Nephron progenitor cell (in vitro differentiated cells): ENCODE results near the gene SUN2.

Experiments
- DNase-seq: peaks from one replicate; pipeline ENCODE4 v3.0.0; 2021
- H3K27ac Mint-ChIP-seq: 2 replicates; pipeline ENCODE4 v1.8.0; 2021; ENCODE audit warnings: mild to moderate bottlenecking, moderate library complexity, mixed read lengths
- H3K27me3 Mint-ChIP-seq: 2 replicates; pipeline ENCODE4 v1.8.0; 2021; ENCODE audit warnings: mild to moderate bottlenecking, low read depth, mixed read lengths; ENCODE audit not compliant: poor library complexity
- H3K36me3 Mint-ChIP-seq: 2 replicates; pipeline ENCODE4 v1.8.0; 2021; ENCODE audit warnings: low read depth, mixed read lengths
- H3K4me1 Mint-ChIP-seq: 2 replicates; pipeline ENCODE4 v1.8.0; 2021; ENCODE audit warnings: mixed read lengths
- H3K4me3 Mint-ChIP-seq: 2 replicates; pipeline ENCODE4 v1.8.0; 2021; ENCODE audit warnings: mild to moderate bottlenecking, moderate library complexity, mixed read lengths
- H3K9me3 Mint-ChIP-seq: 2 replicates; pipeline ENCODE4 v1.8.0; 2021; ENCODE audit warnings: mild to moderate bottlenecking, moderate library complexity, mixed read lengths
- TF ChIP-seq, protein P1 (sequence below): fragments of 200-600 bp; sonication (generic); IDR thresholded peaks from 2 replicates; pipeline ENCODE4 v1.5.0; 2021; ENCODE audit warnings: antibody characterized with exemption

SUN2 gene

DNA sequence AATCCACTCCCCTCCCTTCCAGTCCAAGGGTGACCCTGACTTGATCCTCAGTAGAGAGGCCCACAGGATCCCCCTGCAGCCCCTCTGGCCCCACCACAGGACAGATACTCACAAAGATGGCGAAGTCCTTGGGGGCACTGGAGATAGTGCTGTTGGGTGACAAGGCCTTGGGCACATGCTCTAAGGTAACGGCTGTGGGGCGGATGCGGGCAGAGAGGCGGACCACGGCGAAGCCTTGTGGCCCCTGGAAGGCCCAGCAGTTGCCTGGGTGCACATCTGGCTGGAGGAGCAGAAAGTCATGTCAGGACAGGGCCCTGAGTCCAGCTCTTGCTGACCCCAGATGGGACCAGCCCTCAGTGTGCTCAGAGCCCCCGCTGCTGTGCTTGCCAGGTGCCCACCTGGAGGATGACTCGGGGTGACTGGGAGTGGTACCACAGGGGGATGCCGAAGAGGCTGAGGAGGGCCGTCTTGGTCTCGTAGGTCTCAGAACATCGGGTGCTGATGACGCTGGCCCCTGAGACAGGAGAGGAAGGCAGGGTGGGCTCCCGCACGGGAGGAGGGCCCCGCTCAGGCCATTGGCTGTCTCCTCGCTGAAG, 17.2 kb downstream of the SUN2 start:
- no peaks in the 10 kb centered on the region for H3K9me3 Mint-ChIP-seq
- TF ChIP-seq, protein P1, sequence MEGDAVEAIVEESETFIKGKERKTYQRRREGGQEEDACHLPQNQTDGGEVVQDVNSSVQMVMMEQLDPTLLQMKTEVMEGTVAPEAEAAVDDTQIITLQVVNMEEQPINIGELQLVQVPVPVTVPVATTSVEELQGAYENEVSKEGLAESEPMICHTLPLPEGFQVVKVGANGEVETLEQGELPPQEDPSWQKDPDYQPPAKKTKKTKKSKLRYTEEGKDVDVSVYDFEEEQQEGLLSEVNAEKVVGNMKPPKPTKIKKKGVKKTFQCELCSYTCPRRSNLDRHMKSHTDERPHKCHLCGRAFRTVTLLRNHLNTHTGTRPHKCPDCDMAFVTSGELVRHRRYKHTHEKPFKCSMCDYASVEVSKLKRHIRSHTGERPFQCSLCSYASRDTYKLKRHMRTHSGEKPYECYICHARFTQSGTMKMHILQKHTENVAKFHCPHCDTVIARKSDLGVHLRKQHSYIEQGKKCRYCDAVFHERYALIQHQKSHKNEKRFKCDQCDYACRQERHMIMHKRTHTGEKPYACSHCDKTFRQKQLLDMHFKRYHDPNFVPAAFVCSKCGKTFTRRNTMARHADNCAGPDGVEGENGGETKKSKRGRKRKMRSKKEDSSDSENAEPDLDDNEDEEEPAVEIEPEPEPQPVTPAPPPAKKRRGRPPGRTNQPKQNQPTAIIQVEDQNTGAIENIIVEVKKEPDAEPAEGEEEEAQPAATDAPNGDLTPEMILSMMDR: no peak

DNA sequence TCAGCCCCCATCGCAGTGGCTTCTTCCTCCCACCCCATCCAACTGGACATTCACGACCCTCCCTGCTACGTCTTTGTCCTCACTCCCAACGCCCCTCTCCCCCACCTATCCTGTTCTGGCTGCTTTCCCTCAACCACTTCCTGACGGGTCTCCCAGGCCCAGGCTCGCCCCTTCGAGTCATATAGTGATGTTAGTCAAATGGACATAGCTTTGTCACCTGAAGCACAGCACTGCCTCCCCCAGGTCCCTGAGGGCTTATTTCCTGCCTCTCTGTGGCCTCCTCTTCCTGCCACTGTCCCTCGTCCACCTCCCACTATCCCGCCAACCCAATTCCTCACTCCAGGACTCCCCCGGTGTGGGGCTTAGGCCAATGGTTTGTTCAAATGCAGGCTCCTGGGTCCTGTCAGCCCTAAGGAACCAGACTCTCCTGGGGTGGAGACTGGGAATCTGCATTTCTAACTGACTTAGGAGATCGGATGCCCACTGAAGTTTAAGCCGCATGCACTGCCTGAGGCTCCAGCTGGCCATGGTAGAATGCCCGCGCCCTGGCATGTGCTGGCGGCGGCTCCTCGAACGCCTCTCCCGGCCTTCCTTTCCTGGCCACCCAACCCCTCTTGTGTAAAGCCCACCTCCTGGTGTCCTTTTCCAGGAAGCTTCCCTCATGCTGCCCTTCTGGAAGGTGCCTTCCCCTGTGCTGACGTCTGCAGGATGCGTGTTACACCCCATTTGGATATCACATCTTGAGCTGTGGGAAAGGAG, 18.3 kb downstream of the SUN2 start:
- no peak for DNase-seq
- H3K4me1 Mint-ChIP-seq: peaks cover 10% of the 10 kb centered on the region
- H3K27ac Mint-ChIP-seq: peak overlapping the region; percentile 30
- peaks cover 43% of the 10 kb centered on the region for H3K36me3 Mint-ChIP-seq
- H3K4me3 Mint-ChIP-seq: no peak overlapping the region
- TF ChIP-seq, protein P1: no peak
- H3K27me3 Mint-ChIP-seq: no peaks in the 10 kb centered on the region
- no peaks in the 10 kb centered on the region for H3K9me3 Mint-ChIP-seq

More for the DNA sequence above, 17.2 kb downstream of the SUN2 start:
- Mint-ChIP-seq H3K4me1 (peaks cover 10% of the 10 kb centered on the region), H3K36me3 (peaks cover 46% of the 10 kb centered on the region), H3K27me3 (no peaks in the 10 kb centered on the region), H3K27ac (peak overlapping the region; percentile 45), H3K4me3 (no peak overlapping the region)
- no peak for DNase-seq

DNA sequence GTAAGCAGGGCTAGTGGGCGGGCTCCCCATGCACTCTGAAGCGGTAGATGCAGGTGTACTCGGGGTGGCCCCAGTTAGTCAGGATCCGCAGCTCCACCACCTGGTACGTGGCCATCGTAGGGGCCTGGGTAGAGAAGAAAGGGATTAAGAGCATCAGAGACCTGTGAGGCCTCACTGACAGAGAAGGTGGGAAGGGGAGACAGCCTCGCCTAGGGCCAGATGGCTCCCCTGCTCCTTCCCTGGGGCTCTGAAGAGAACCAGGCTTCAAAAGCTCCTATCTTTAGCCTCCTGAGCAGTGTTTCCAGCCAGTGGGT, 19.6 kb downstream of the SUN2 start:
- H3K4me3 Mint-ChIP-seq: no peak overlapping the region
- peaks cover 30% of the 10 kb centered on the region for H3K36me3 Mint-ChIP-seq
- H3K27me3 Mint-ChIP-seq: no peaks in the 10 kb centered on the region
- TF ChIP-seq, protein P1: no peak
- H3K4me1 Mint-ChIP-seq: peaks cover 10% of the 10 kb centered on the region
- DNase-seq: no peak
- no peaks in the 10 kb centered on the region for H3K9me3 Mint-ChIP-seq
- no peak overlapping the region for H3K27ac Mint-ChIP-seq

DNA sequence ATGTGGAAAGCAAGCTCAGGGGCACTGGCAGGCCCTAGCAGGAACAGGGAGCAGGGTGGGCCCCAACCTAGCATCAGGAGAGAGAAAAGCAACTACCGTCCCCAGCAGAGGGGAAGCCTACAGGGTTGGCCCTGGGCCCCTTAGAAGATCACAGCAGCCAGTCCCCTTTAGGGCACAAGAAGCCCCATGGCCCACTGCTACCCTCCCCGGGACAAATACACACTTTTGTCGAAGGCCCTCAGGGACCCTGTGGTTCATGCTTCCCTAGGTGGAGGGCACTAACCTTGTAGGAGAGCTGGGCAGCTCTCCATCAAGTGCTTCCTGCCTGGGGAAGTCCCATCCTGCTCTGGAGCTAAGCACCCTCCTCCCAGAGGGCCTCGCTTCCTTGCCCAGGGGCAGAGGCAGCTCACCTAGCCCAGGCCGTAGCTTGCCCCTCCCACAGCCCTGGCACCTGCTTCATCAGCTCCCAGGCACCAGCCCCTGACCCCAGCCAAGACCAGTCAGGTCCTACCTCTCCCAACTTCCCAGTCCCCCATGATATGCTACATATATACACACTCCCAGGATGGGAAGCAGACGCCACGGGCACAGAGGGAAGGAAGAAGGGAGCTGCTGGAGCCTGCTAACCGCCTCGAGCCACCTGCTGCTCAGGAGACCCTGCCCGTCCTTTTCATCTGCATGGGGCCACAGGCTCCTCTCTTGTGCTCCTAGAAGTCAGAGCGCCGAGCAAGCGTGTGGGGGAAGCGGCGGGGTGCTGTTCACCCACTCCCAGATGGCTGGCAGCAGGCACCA, 20.1 kb downstream of the SUN2 start:
- peaks cover 10% of the 10 kb centered on the region for H3K4me1 Mint-ChIP-seq
- no peak overlapping the region for H3K4me3 Mint-ChIP-seq
- H3K27me3 Mint-ChIP-seq: no peaks in the 10 kb centered on the region

DNA sequence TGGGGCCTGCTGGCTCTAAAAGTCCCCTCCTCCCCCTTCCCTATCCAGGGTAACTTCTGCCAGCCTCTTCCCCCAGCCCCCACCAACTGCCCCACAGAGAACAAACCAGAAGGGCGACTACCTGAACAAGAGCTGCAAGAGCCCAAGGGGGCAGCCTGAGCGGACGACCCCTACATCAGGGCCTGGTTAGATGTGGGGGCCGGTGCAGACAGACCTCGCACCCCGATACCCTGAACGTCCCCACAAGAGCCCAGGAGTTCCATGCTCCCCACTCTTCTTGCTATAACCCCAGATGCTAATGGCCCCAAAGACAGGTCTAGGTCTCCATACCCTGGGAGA, 20.7 kb downstream of the SUN2 start:
- TF ChIP-seq, protein P1: no peak
- peaks cover 34% of the 10 kb centered on the region for H3K36me3 Mint-ChIP-seq
- no peak overlapping the region for H3K4me3 Mint-ChIP-seq
- H3K27me3 Mint-ChIP-seq: no peaks in the 10 kb centered on the region
- H3K27ac Mint-ChIP-seq: peak overlapping the region; percentile 75
- DNase-seq: no peak
- no peaks in the 10 kb centered on the region for H3K9me3 Mint-ChIP-seq
- peaks cover 10% of the 10 kb centered on the region for H3K4me1 Mint-ChIP-seq

More for the DNA sequence above, 20.1 kb downstream of the SUN2 start:
- TF ChIP-seq, protein P1: no peak
- H3K27ac Mint-ChIP-seq: peak overlapping the region; percentile 75
- no peaks in the 10 kb centered on the region for H3K9me3 Mint-ChIP-seq
- peaks cover 30% of the 10 kb centered on the region for H3K36me3 Mint-ChIP-seq
- no peak for DNase-seq
